IMR-90 (cell line): ENCODE measurements around the gene OSBPL6. TPM values are rescaled to one million over a fixed set of nuclear protein-coding genes. Genes with fewer than 3 reads are reported as not detected.
"Not testable (repeated sequence)": the region's sequence is repeated elsewhere in the genome, so short reads cannot be mapped to it uniquely, and the experiment has no call there.

Source experiments
- ATAC-seq: fragments of 200-7000 bp; cut with Tn5 transposase; 2 replicates; pipeline ENCODE4 v1.9.1; 2020; ENCODE audit warnings: low read depth, mild to moderate bottlenecking, moderate library complexity
- BruUV-seq: library from RNA; stranded (reverse); fragments of 400-500 nt; replicated peaks from 2 replicates; lab custom pipeline; 2021; lab: Mats Ljungman, UMichigan
- CTCF ChIA-PET: fragments of 300-600 bp; formaldehyde crosslinking; extraction: SDS; loops from one replicate; lab custom pipeline; 2021; ENCODE audit warnings: antibody characterized with exemption; lab: Yijun Ruan, JAX
- POLR2A ChIA-PET: fragments of 300-600 bp; sonication (Branson Sonifier 250); formaldehyde crosslinking; loops from one replicate; lab custom pipeline; 2022; ENCODE audit warnings: antibody characterized with exemption; ENCODE audit not compliant: unreplicated experiment; lab: Charles Lee
- DNase-seq: peaks from one replicate; pipeline ENCODE4 v3.0.0; 2013
- H2AFZ ChIP-seq: replicated peaks from 2 replicates; pipeline ENCODE3; 2013; ENCODE audit warnings: low read length, mild to moderate bottlenecking; ENCODE audit not compliant: poor library complexity
- H2AK5ac ChIP-seq: 2 replicates; pipeline ENCODE4 v1.6.1; 2013; ENCODE audit warnings: low read depth, low read length, inconsistent platforms
- H2AK9ac ChIP-seq: replicated peaks from 2 replicates; pipeline ENCODE3; 2013; ENCODE audit warnings: mild to moderate bottlenecking, low read depth, low read length, moderate library complexity; ENCODE audit not compliant: poor library complexity
- H2BK120ac ChIP-seq: 2 replicates; pipeline ENCODE4 v1.6.1; 2013; ENCODE audit warnings: low read depth, low read length, inconsistent platforms
- H2BK15ac ChIP-seq: 3 replicates; pipeline ENCODE4 v1.6.1; 2013; ENCODE audit warnings: low read depth, low read length, inconsistent platforms
- H2BK20ac ChIP-seq: 2 replicates; pipeline ENCODE4 v1.6.1; 2013; ENCODE audit warnings: low read depth, mild to moderate bottlenecking, inconsistent platforms, low read length, moderate library complexity
- H2BK5ac ChIP-seq: 2 replicates; pipeline ENCODE4 v1.6.1; 2013; ENCODE audit warnings: mild to moderate bottlenecking, low read depth, low read length, inconsistent platforms; ENCODE audit not compliant: poor library complexity, severe bottlenecking
- H3K14ac ChIP-seq: replicated peaks from 2 replicates; pipeline ENCODE4 v1.6.1; 2013; ENCODE audit warnings: low read depth, low read length, inconsistent platforms
- H3K18ac ChIP-seq: 2 replicates; pipeline ENCODE4 v1.6.1; 2013; ENCODE audit warnings: low read depth, low read length, control low read depth
- H3K23ac ChIP-seq: 2 replicates; pipeline ENCODE4 v1.6.1; 2013; ENCODE audit warnings: low read depth, low read length, inconsistent platforms
- H3K27ac ChIP-seq: 2 replicates; pipeline ENCODE4 v1.5.1; 2013; ENCODE audit warnings: mild to moderate bottlenecking, control low read depth, low read length; ENCODE audit not compliant: insufficient read depth
- H3K27me3 ChIP-seq: 2 replicates; pipeline ENCODE4 v1.6.1; 2013; ENCODE audit warnings: low read length; ENCODE audit not compliant: control insufficient read depth, insufficient read depth
- H3K36me3 ChIP-seq: 2 replicates; pipeline ENCODE4 v1.6.1; 2013; ENCODE audit warnings: low read length, mixed read lengths; ENCODE audit not compliant: control insufficient read depth, insufficient read depth
- H3K4ac ChIP-seq: 2 replicates; pipeline ENCODE4 v1.6.1; 2013; ENCODE audit warnings: low read depth, low read length, inconsistent platforms
- H3K4me1 ChIP-seq: 2 replicates; pipeline ENCODE4 v1.6.1; 2013; ENCODE audit warnings: low read length, mixed read lengths; ENCODE audit not compliant: control insufficient read depth, insufficient read depth
- H3K4me2 ChIP-seq: 2 replicates; pipeline ENCODE4 v1.6.1; 2013; ENCODE audit warnings: low read depth, mild to moderate bottlenecking, control low read depth, low read length, moderate library complexity
- H3K4me3 ChIP-seq: 2 replicates; pipeline ENCODE4 v1.5.1; 2013; ENCODE audit warnings: low read depth, mild to moderate bottlenecking, control low read depth, low read length, moderate library complexity; ENCODE audit not compliant: insufficient read depth
- H3K56ac ChIP-seq: 2 replicates; pipeline ENCODE4 v1.6.1; 2013; ENCODE audit warnings: low read length, inconsistent platforms; ENCODE audit not compliant: insufficient read depth; ENCODE audit errors: extremely low read depth
- H3K79me1 ChIP-seq, 2 experiments: 2 replicates each; pipeline ENCODE4 v1.6.1; 2013; ENCODE audit warnings: low read length in 2 of 2, inconsistent platforms in 1 of 2, low read depth in 1 of 2
- H3K9ac ChIP-seq: 2 replicates; pipeline ENCODE4 v1.6.1; 2013; ENCODE audit warnings: low read depth, low read length, control low read depth
- H3K9me1 ChIP-seq: 2 replicates; pipeline ENCODE4 v1.6.1; 2013; ENCODE audit warnings: low read length, inconsistent platforms; ENCODE audit not compliant: insufficient read depth
- H3K9me3 ChIP-seq: 2 replicates; pipeline ENCODE4 v1.6.1; 2013; ENCODE audit warnings: low read length; ENCODE audit not compliant: control insufficient read depth, insufficient read depth
- H4K20me1 ChIP-seq: 2 replicates; pipeline ENCODE4 v1.6.1; 2013; ENCODE audit warnings: low read length, inconsistent platforms; ENCODE audit not compliant: insufficient read depth
- H4K5ac ChIP-seq: 2 replicates; pipeline ENCODE4 v1.6.1; 2013; ENCODE audit warnings: mild to moderate bottlenecking, low read depth, low read length, control low read depth
- H4K8ac ChIP-seq, 2 experiments: 2 replicates each; pipeline ENCODE4 v1.6.1; 2013; ENCODE audit warnings: low read depth in 2 of 2, low read length in 2 of 2, control low read depth in 1 of 2, inconsistent platforms in 1 of 2
- H4K91ac ChIP-seq: 2 replicates; pipeline ENCODE4 v1.6.1; 2013; ENCODE audit warnings: low read depth, low read length, inconsistent platforms; ENCODE audit not compliant: insufficient read depth
- WGBS, 2 experiments: methylation state at CpG; one replicate each; pipeline versions ENCODE4 v1.1.5 to v1.1.7; 2013; ENCODE audit warnings: missing lambda C conversion rate in 2 of 2; ENCODE audit not compliant: insufficient read length in 1 of 2; ENCODE audit errors: extremely low coverage in 2 of 2; 5-methylcytosine and 5-hydroxymethylcytosine counted together
- dilution Hi-C: fragments of 300-500 bp; cut with HindIII; formaldehyde crosslinking; loops from one replicate; pipeline ENCODE4 v1.14.3; 2018; ENCODE audit warnings: low sequenced_read_pairs; ENCODE audit not compliant: unreplicated experiment
- in situ Hi-C: fragments of 300-500 bp; cut with MboI; formaldehyde crosslinking; loops from 3 replicates; pipeline ENCODE4 v1.14.3; 2019; ENCODE audit warnings: low sequenced_read_pairs, inconsistent platforms, mixed read lengths
- intact Hi-C: fragments of 100-400 bp; cut with micrococcal nuclease; formaldehyde crosslinking; loops from 2 replicates; pipeline ENCODE4 v1.10.0; 2022
- polyA plus RNA-seq, 3 experiments: library from polyadenylated mRNA; depleted of rRNA; stranded (reverse); fragments of >200 nt; gene quantifications; 2 replicates each; pipeline ENCODE4 v1.2.3, GENCODE V29; 2012; ENCODE audit warnings: low replicate concordance in 1 of 3
- total RNA-seq: library from RNA; depleted of rRNA; stranded (reverse); fragments of >200 nt; gene quantifications from 2 replicates; pipeline ENCODE4 v1.2.3, GENCODE V29; 2012

OSBPL6 gene
- total and polyA plus RNA-seq, 2 of the 4 experiments (the other 2 are of a cell fraction), result 3.2 to 3.7 TPM

- H2BK15ac ChIP-seq, H2BK5ac ChIP-seq, H4K8ac ChIP-seq, ATAC-seq, H3K27me3 ChIP-seq, H3K4me2 ChIP-seq, H3K79me1 ChIP-seq, POLR2A ChIA-PET, H3K23ac ChIP-seq, H2BK120ac ChIP-seq, H3K4me1 ChIP-seq, dilution Hi-C loops, H3K56ac ChIP-seq, H2BK20ac ChIP-seq, H4K20me1 ChIP-seq, CTCF ChIA-PET, H3K9me1 ChIP-seq, H3K4me3 ChIP-seq, H3K14ac ChIP-seq, intact Hi-C loops, H2AK9ac ChIP-seq, H2AK5ac ChIP-seq, H4K91ac ChIP-seq, H3K18ac ChIP-seq, H2AFZ ChIP-seq, H3K27ac ChIP-seq, H4K5ac ChIP-seq, DNase-seq, BruUV-seq, H3K4ac ChIP-seq, in situ Hi-C loops, H3K9me3 ChIP-seq, H3K9ac ChIP-seq, H3K36me3 ChIP-seq: not testable (repeated sequence)
- WGBS, 2 experiments, result no CpG with 5 or more reads among the region's 4 CpGs
Observed at GRCh38 chr2:178357704-178358103, 163.4 kb downstream of the OSBPL6 start.
